Glutamatergic neuron (in vitro differentiated cells): Measurements from ENCODE around the gene OR7G2. TPM values are rescaled to one million over a fixed set of nuclear protein-coding genes. Genes with fewer than 3 reads are reported as not detected.

Experiments
- DNase-seq: peaks from one replicate; pipeline ENCODE4 v3.0.0; 2022
- H3K27ac Mint-ChIP-seq: one replicate; pipeline ENCODE4 v1.8.0; 2020; ENCODE audit warnings: mild to moderate bottlenecking, mixed read lengths, inconsistent platforms; ENCODE audit not compliant: unreplicated experiment
- H3K27me3 Mint-ChIP-seq: one replicate; pipeline ENCODE4 v1.8.0; 2020; ENCODE audit warnings: mild to moderate bottlenecking, moderate library complexity, mixed read lengths, inconsistent platforms; ENCODE audit not compliant: unreplicated experiment
- H3K36me3 Mint-ChIP-seq: one replicate; pipeline ENCODE4 v1.8.0; 2020; ENCODE audit warnings: mild to moderate bottlenecking, mixed read lengths, inconsistent platforms; ENCODE audit not compliant: unreplicated experiment
- H3K4me1 Mint-ChIP-seq: one replicate; pipeline ENCODE4 v1.8.0; 2020; ENCODE audit warnings: mild to moderate bottlenecking, low read depth, mixed read lengths, inconsistent platforms; ENCODE audit not compliant: unreplicated experiment
- H3K4me3 Mint-ChIP-seq: one replicate; pipeline ENCODE4 v1.8.0; 2020; ENCODE audit warnings: mild to moderate bottlenecking, mixed read lengths, inconsistent platforms; ENCODE audit not compliant: unreplicated experiment
- H3K9me3 Mint-ChIP-seq: one replicate; pipeline ENCODE4 v1.8.0; 2020; ENCODE audit warnings: mild to moderate bottlenecking, moderate library complexity, mixed read lengths, inconsistent platforms; ENCODE audit not compliant: unreplicated experiment
- CTCF ChIP-seq: fragments of 200-600 bp; sonication (generic); IDR thresholded peaks from one replicate; pipeline ENCODE4 v1.5.0; 2021; ENCODE audit not compliant: partially characterized antibody, unreplicated experiment
- total RNA-seq: library from RNA; stranded (reverse); fragmentation: NEBNext Ultra II Directional; extraction: Animal tissue kit (Norgen Biotek cat#: 25700); gene quantifications from one replicate; pipeline ENCODE4 v1.2.1, GENCODE V29; 2021; ENCODE audit not compliant: unreplicated experiment

The OR7G2 gene
- total RNA-seq, 1 donor from 2014 or later: not detected

- no peak overlapping the region for H3K4me3 Mint-ChIP-seq
- no peaks in the 10 kb centered on the region for H3K9me3 Mint-ChIP-seq
- H3K27me3 Mint-ChIP-seq: peaks cover 2% of the 10 kb centered on the region
- no peak overlapping the region for H3K27ac Mint-ChIP-seq
- DNase-seq: no peak
- no peaks in the 10 kb centered on the region for H3K4me1 Mint-ChIP-seq
- no peaks in the 10 kb centered on the region for H3K36me3 Mint-ChIP-seq
- no peak for TF ChIP-seq CTCF
These were observed 41.7 kb downstream of the OR7G2 start for GRCh38 chr19:9065457-9066014.

- H3K27ac Mint-ChIP-seq: no peak overlapping the region
- H3K27me3 Mint-ChIP-seq: peaks cover 2% of the 10 kb centered on the region
- no peak for TF ChIP-seq CTCF
- no peaks in the 10 kb centered on the region for H3K36me3 Mint-ChIP-seq
- H3K4me3 Mint-ChIP-seq: no peak overlapping the region
- H3K9me3 Mint-ChIP-seq: no peaks in the 10 kb centered on the region
- no peaks in the 10 kb centered on the region for H3K4me1 Mint-ChIP-seq
- no peak for DNase-seq
These were observed 45.4 kb downstream of the OR7G2 start for GRCh38 chr19:9061879-9062278.

GRCh38 chr19:9060564-9061340, 46.5 kb downstream of the OR7G2 start:
- H3K9me3 Mint-ChIP-seq: no peaks in the 10 kb centered on the region
- TF ChIP-seq CTCF: no peak

GRCh38 chr19:9058905-9059667, 48.2 kb downstream of the OR7G2 start:
- Mint-ChIP-seq H3K36me3 (no peaks in the 10 kb centered on the region), H3K9me3 (no peaks in the 10 kb centered on the region), H3K27me3 (no peaks in the 10 kb centered on the region), H3K4me1 (no peaks in the 10 kb centered on the region), H3K4me3 (no peak overlapping the region), H3K27ac (no peak overlapping the region)
- DNase-seq: no peak
- no peak for TF ChIP-seq CTCF

More at GRCh38 chr19:9060564-9061340, 46.5 kb downstream of the OR7G2 start:
- peaks cover 2% of the 10 kb centered on the region for H3K27me3 Mint-ChIP-seq
- no peak for DNase-seq
- no peaks in the 10 kb centered on the region for H3K36me3 Mint-ChIP-seq
- H3K4me1 Mint-ChIP-seq: no peaks in the 10 kb centered on the region
- H3K4me3 Mint-ChIP-seq: no peak overlapping the region
- H3K27ac Mint-ChIP-seq: no peak overlapping the region
